PC-3 (cell line): Measurements from ENCODE around the gene DAPK1. TPM values are rescaled to one million over a fixed set of nuclear protein-coding genes. Genes with fewer than 3 reads are reported as not detected.

Source experiments
- ATAC-seq: fragments of 200-7000 bp; cut with Tn5 transposase; 2 replicates; pipeline ENCODE4 v1.9.1; 2020; ENCODE audit warnings: mild to moderate bottlenecking, moderate library complexity
- BruUV-seq: library from RNA; stranded (reverse); fragments of 400-500 nt; replicated peaks from 2 replicates; lab custom pipeline; 2021; lab: Mats Ljungman, UMichigan
- CTCF ChIA-PET: fragments of 300-600 bp; sonication (Branson Sonifier 250); formaldehyde crosslinking; loops from one replicate; lab custom pipeline; 2022; ENCODE audit warnings: antibody characterized with exemption; lab: Charles Lee
- POLR2A ChIA-PET: fragments of 300-600 bp; sonication (Branson Sonifier 250); formaldehyde crosslinking; loops from one replicate; lab custom pipeline; 2022; ENCODE audit warnings: antibody characterized with exemption; ENCODE audit not compliant: unreplicated experiment; lab: Charles Lee
- DNase-seq: peaks from one replicate; pipeline ENCODE4 v3.0.0-alpha.2; 2015
- H2AFZ ChIP-seq: fragments of 300-600 bp; sonication (generic); 2 replicates; pipeline ENCODE4 v1.6.0; 2016; ENCODE audit warnings: antibody characterized with exemption, low read length
- H3F3A ChIP-seq: fragments of 300-600 bp; sonication (generic); one replicate; pipeline ENCODE4 v1.6.0; 2017; ENCODE audit warnings: antibody characterized with exemption, low read length, control low read depth, mild to moderate bottlenecking; ENCODE audit not compliant: unreplicated experiment
- H3K27ac ChIP-seq: fragments of 300-600 bp; sonication (generic); 2 replicates; pipeline ENCODE4 v1.5.1; 2016; ENCODE audit warnings: mild to moderate bottlenecking, low read length
- H3K27me3 ChIP-seq: fragments of 300-600 bp; sonication (generic); 2 replicates; pipeline ENCODE4 v1.6.1; 2016; ENCODE audit warnings: low read length, mixed read lengths
- H3K36me3 ChIP-seq: fragments of 300-600 bp; sonication (generic); 2 replicates; pipeline ENCODE4 v1.6.1; 2016; ENCODE audit warnings: low read depth, mixed run types, low read length, mixed read lengths
- H3K4me1 ChIP-seq: fragments of 300-600 bp; sonication (generic); 2 replicates; pipeline ENCODE4 v1.5.1; 2016; ENCODE audit warnings: low read length; ENCODE audit not compliant: insufficient read depth
- H3K4me2 ChIP-seq: fragments of 300-600 bp; sonication (generic); 2 replicates; pipeline ENCODE4 v1.6.0; 2016; ENCODE audit warnings: low read length
- H3K4me3 ChIP-seq: fragments of 300-600 bp; sonication (generic); 2 replicates; pipeline ENCODE4 v1.5.1; 2016; ENCODE audit warnings: mild to moderate bottlenecking, low read length, mixed read lengths
- H3K79me2 ChIP-seq: fragments of 300-600 bp; sonication (generic); 2 replicates; pipeline ENCODE4 v1.6.1; 2017; ENCODE audit warnings: low read length, mixed read lengths
- H3K9ac ChIP-seq: fragments of 300-600 bp; sonication (generic); 2 replicates; pipeline ENCODE4 v1.6.0; 2016; ENCODE audit warnings: mild to moderate bottlenecking, low read length
- H3K9me2 ChIP-seq: fragments of 300-600 bp; sonication (generic); replicated peaks from 2 replicates; pipeline ENCODE4 v1.6.1; 2016; ENCODE audit warnings: mixed run types, low read length, mixed read lengths
- H3K9me3 ChIP-seq: fragments of 300-600 bp; sonication (generic); 2 replicates; pipeline ENCODE4 v1.6.1; 2016; ENCODE audit warnings: low read length, mixed read lengths
- H4K20me1 ChIP-seq: fragments of 300-600 bp; sonication (generic); 2 replicates; pipeline ENCODE4 v1.6.1; 2016; ENCODE audit warnings: low read length, mixed read lengths
- CTCF ChIP-seq: fragments of 300-600 bp; sonication (generic); conservative IDR thresholded peaks from 2 replicates; pipeline ENCODE4 v1.5.1; 2017; ENCODE audit warnings: antibody characterized with exemption, low read depth, mild to moderate bottlenecking, low read length
- EZH2 ChIP-seq: fragments of 300-600 bp; sonication (generic); IDR thresholded peaks from one replicate; pipeline ENCODE4 v1.6.1; 2017; ENCODE audit warnings: antibody characterized with exemption, mild to moderate bottlenecking, low read length; ENCODE audit not compliant: unreplicated experiment
- EZH2phosphoT487 ChIP-seq: fragments of 300-600 bp; sonication (generic); IDR thresholded peaks from 2 replicates; pipeline ENCODE4 v1.6.1; 2018; ENCODE audit warnings: mild to moderate bottlenecking, antibody characterized with exemption, low read length, borderline replicate concordance
- intact Hi-C: fragments of 100-400 bp; cut with micrococcal nuclease; formaldehyde crosslinking; loops from 2 replicates; pipeline ENCODE4 v1.9.0; 2023
- total RNA-seq: library from RNA; depleted of rRNA; stranded (reverse); fragments of >200 nt; gene quantifications from 2 replicates; pipeline ENCODE4 v1.2.3, GENCODE V29; 2014

DAPK1 gene
- total RNA-seq, 1 experiment from 2014 or later = not detected

GRCh38 chr9:87622923-87623322 is 125.3 kb downstream of the DAPK1 start:
- Histone ChIP-seq H3K79me2 (no peaks in the 10 kb centered on the region), H3K4me3 (no peak overlapping the region), H3K4me1 (no peaks in the 10 kb centered on the region), H3K4me2 (no peak overlapping the region), H2AFZ (no peak overlapping the region), H3K9me2 (no peaks in the 10 kb centered on the region), H3K36me3 (no peaks in the 10 kb centered on the region), H3K27me3 (peaks cover 17% of the 10 kb centered on the region; the same call in 1 of the 2 replicates), H4K20me1 (no peaks in the 10 kb centered on the region), H3F3A (no peaks in the 10 kb centered on the region), H3K27ac (no peak overlapping the region), H3K9ac (no peak overlapping the region), H3K9me3 (no peaks in the 10 kb centered on the region)
- no TSS peak for BruUV-seq
- ATAC-seq = no peak
- ChIA-PET POLR2A (no interaction called here), CTCF (no interaction called here)
- intact Hi-C loops = no loop called here
- no peak for DNase-seq
- no peak for TF ChIP-seq EZH2phosphoT487
- no peak for TF ChIP-seq EZH2
- no peak for TF ChIP-seq CTCF

- Histone ChIP-seq H3K79me2 (no peaks in the 10 kb centered on the region), H3K4me3 (no peak overlapping the region), H3K4me2 (no peak overlapping the region), H3K9ac (no peak overlapping the region), H2AFZ (no peak overlapping the region), H3K36me3 (no peaks in the 10 kb centered on the region), H3K9me2 (no peaks in the 10 kb centered on the region), H3K9me3 (no peaks in the 10 kb centered on the region), H3K27ac (no peak overlapping the region), H3K27me3 (peaks cover 9% of the 10 kb centered on the region; the same call in 1 of the 2 replicates), H3K4me1 (no peaks in the 10 kb centered on the region), H4K20me1 (no peaks in the 10 kb centered on the region), H3F3A (no peaks in the 10 kb centered on the region)
- ChIA-PET POLR2A (no interaction called here), CTCF (no interaction called here)
- BruUV-seq = no TSS peak
- intact Hi-C loops = no loop called here
- no peak for DNase-seq
- ATAC-seq = no peak
- TF ChIP-seq EZH2phosphoT487 (no peak), CTCF (no peak), EZH2 (no peak)
These were observed 130.7 kb downstream of the DAPK1 start for GRCh38 chr9:87628346-87628745.

GRCh38 chr9:87629104-87629503 is 131.4 kb downstream of the DAPK1 start:
- Histone ChIP-seq H3K9me3 (no peaks in the 10 kb centered on the region), H4K20me1 (no peaks in the 10 kb centered on the region), H3K79me2 (no peaks in the 10 kb centered on the region), H3K4me1 (no peaks in the 10 kb centered on the region), H3K4me2 (no peak overlapping the region), H3K9me2 (no peaks in the 10 kb centered on the region), H3K27ac (no peak overlapping the region), H3K4me3 (no peak overlapping the region), H2AFZ (no peak overlapping the region), H3K27me3 (peaks cover 9% of the 10 kb centered on the region; the same call in 1 of the 2 replicates), H3F3A (no peaks in the 10 kb centered on the region), H3K36me3 (no peaks in the 10 kb centered on the region), H3K9ac (no peak overlapping the region)
- intact Hi-C loops = no loop called here
- ChIA-PET CTCF (no interaction called here), POLR2A (no interaction called here)
- no peak for TF ChIP-seq CTCF
- TF ChIP-seq EZH2phosphoT487 = no peak
- no peak for TF ChIP-seq EZH2
- no TSS peak for BruUV-seq
- no peak for ATAC-seq
- no peak for DNase-seq
